HTR-8/SVneo (cell line): Measurements from ENCODE around the gene EXOSC7.
"Not testable (repeated sequence)": the region's sequence is repeated elsewhere in the genome, so short reads cannot be mapped to it uniquely, and the experiment has no call there.

ENCODE experiments used
- DNase-seq: peaks from one replicate; pipeline ENCODE4 v3.0.0; 2011; ENCODE audit warnings: low spot score, mixed read lengths; ENCODE audit not compliant: insufficient read length
- FAIRE-seq: peaks from 2 replicates; lab custom pipeline; 2011; peaks lifted over from hg19 to GRCh38; lab: Jason Lieb, UNC

The EXOSC7 gene

GRCh38 chr3:44960387-44961026, 15.5 kb upstream of the EXOSC7 start:
- FAIRE-seq (no peak), DNase-seq (no peak)

GRCh38 chr3:44961888-44962287, 14.2 kb upstream of the EXOSC7 start:
- FAIRE-seq (no peak), DNase-seq (no peak)

- FAIRE-seq: no peak
- no peak for DNase-seq
These were observed 13.2 kb upstream of the EXOSC7 start for GRCh38 chr3:44962621-44963393.

- FAIRE-seq (no peak), DNase-seq (no peak)
These were observed 12.3 kb upstream of the EXOSC7 start for GRCh38 chr3:44963571-44964325.

GRCh38 chr3:44965165-44965564, 10.9 kb upstream of the EXOSC7 start:
- no peak for FAIRE-seq

GRCh38 chr3:44966795-44967278, 9.2 kb upstream of the EXOSC7 start:
- DNase-seq (no peak), FAIRE-seq (no peak)

More at GRCh38 chr3:44965165-44965564, 10.9 kb upstream of the EXOSC7 start:
- DNase-seq: no peak

GRCh38 chr3:44968447-44968858, 7.6 kb upstream of the EXOSC7 start:
- no peak for FAIRE-seq
- no peak for DNase-seq

- FAIRE-seq (no peak), DNase-seq (no peak)
These were observed 6.8 kb upstream of the EXOSC7 start for GRCh38 chr3:44969154-44969827.

- FAIRE-seq: no peak
These were observed 6.2 kb upstream of the EXOSC7 start for GRCh38 chr3:44969828-44970179.

GRCh38 chr3:44970926-44971490, 5.0 kb upstream of the EXOSC7 start:
- FAIRE-seq (no peak), DNase-seq (no peak)

More at GRCh38 chr3:44969828-44970179, 6.2 kb upstream of the EXOSC7 start:
- no peak for DNase-seq

- no peak for FAIRE-seq
- no peak for DNase-seq
These were observed 1.6 kb upstream of the EXOSC7 start for GRCh38 chr3:44974416-44974815.

GRCh38 chr3:44981220-44981619, 5.2 kb downstream of the EXOSC7 start:
- no peak for FAIRE-seq
- no peak for DNase-seq

GRCh38 chr3:44981751-44982150, 5.7 kb downstream of the EXOSC7 start:
- FAIRE-seq (no peak), DNase-seq (no peak)

- no peak for DNase-seq
- no peak for FAIRE-seq
These were observed 6.8 kb downstream of the EXOSC7 start for GRCh38 chr3:44982817-44983216.

- DNase-seq: no peak
- no peak for FAIRE-seq
These were observed 7.5 kb downstream of the EXOSC7 start for GRCh38 chr3:44983484-44983941.

GRCh38 chr3:44984335-44984734, 8.3 kb downstream of the EXOSC7 start:
- FAIRE-seq (no peak), DNase-seq (no peak)

GRCh38 chr3:44986330-44986729, 10.3 kb downstream of the EXOSC7 start:
- DNase-seq, FAIRE-seq: not testable (repeated sequence)

- DNase-seq (no peak), FAIRE-seq (no peak)
These were observed 11.3 kb downstream of the EXOSC7 start for GRCh38 chr3:44987332-44987731.

GRCh38 chr3:44988073-44988472, 12.0 kb downstream of the EXOSC7 start:
- no peak for DNase-seq
- no peak for FAIRE-seq

- FAIRE-seq: no peak
- DNase-seq: no peak
These were observed 13.1 kb downstream of the EXOSC7 start for GRCh38 chr3:44989141-44989540.
